GM12878 (cell line): ENCODE data around the gene MDGA2. TPM values are rescaled to one million over a fixed set of nuclear protein-coding genes. Genes with fewer than 3 reads are reported as not detected.

ENCODE experiments used
- ATAC-seq: fragments of 200-7000 bp; cut with Tn5 transposase; 3 replicates; pipeline ENCODE4 v1.9.1; 2020; ENCODE audit warnings: mild to moderate bottlenecking, moderate library complexity
- BruUV-seq: library from RNA; stranded (reverse); fragments of 400-500 nt; replicated peaks from 2 replicates; lab custom pipeline; 2021; lab: Mats Ljungman, UMichigan
- CTCF ChIA-PET: fragments of 300-600 bp; sonication (Branson Sonifier 250); formaldehyde crosslinking; extraction: SDS; loops from one replicate; lab custom pipeline; 2021; ENCODE audit warnings: inconsistent platforms; lab: Yijun Ruan, JAX
- POLR2A ChIA-PET: fragments of 350-600 bp; formaldehyde crosslinking; extraction: SDS; loops from one replicate; lab custom pipeline; 2021; ENCODE audit warnings: inconsistent platforms; lab: Charles Lee
- RAD21 ChIA-PET: fragments of 300-600 bp; sonication (Branson Sonifier 250); formaldehyde crosslinking; loops from one replicate; lab custom pipeline; 2023; ENCODE audit warnings: antibody characterized with exemption; ENCODE audit not compliant: unreplicated experiment; lab: Charles Lee
- SMC1A ChIA-PET: fragments of 300-600 bp; sonication (Branson Sonifier 250); formaldehyde crosslinking; loops from one replicate; lab custom pipeline; 2023; ENCODE audit not compliant: unreplicated experiment, uncharacterized antibody; lab: Charles Lee
- DNase-seq: peaks from one replicate; pipeline ENCODE4 v3.0.0-alpha.2; 2011; ENCODE audit warnings: low read depth, low spot score
- FAIRE-seq: peaks from 3 replicates; lab custom pipeline; 2011; peaks lifted over from hg19 to GRCh38; lab: Jason Lieb, UNC
- H2AFZ ChIP-seq: 2 replicates; pipeline ENCODE4 v1.6.0; 2011; ENCODE audit warnings: low read depth, low read length, control low read depth; ENCODE audit not compliant: control insufficient read depth
- H3K27ac ChIP-seq: 2 replicates; pipeline ENCODE4 v1.5.1; 2011; ENCODE audit warnings: control low read depth; ENCODE audit not compliant: control insufficient read depth, insufficient read depth
- H3K27me3 ChIP-seq, 2 experiments: replicated peaks in 1 of 2; 2 replicates each; pipeline versions ENCODE4 v1.6.0 to v1.6.1; 2011; ENCODE audit warnings: low read length in 1 of 2; ENCODE audit not compliant: control insufficient read depth in 2 of 2, insufficient read depth in 2 of 2
- H3K36me3 ChIP-seq, 2 experiments: 2 replicates each; pipeline ENCODE4 v1.5.1; 2011; ENCODE audit warnings: low read length in 1 of 2; ENCODE audit not compliant: control insufficient read depth in 2 of 2, insufficient read depth in 2 of 2
- H3K4me1 ChIP-seq: 2 replicates; pipeline ENCODE4 v1.6.1; 2011; ENCODE audit warnings: mild to moderate bottlenecking, low read length, moderate library complexity, mixed read lengths; ENCODE audit not compliant: control insufficient read depth, insufficient read depth
- H3K4me2 ChIP-seq: 2 replicates; pipeline ENCODE4 v1.6.0; 2011; ENCODE audit warnings: control low read depth; ENCODE audit not compliant: control insufficient read depth, insufficient read depth
- H3K4me3 ChIP-seq: fragments of 200-600 bp; sonication (generic); 2 replicates; pipeline ENCODE4 v1.5.1; 2016
- H3K79me2 ChIP-seq: 2 replicates; pipeline ENCODE4 v1.6.0; 2011; ENCODE audit warnings: low read length; ENCODE audit not compliant: control insufficient read depth, insufficient read depth
- H3K9ac ChIP-seq: 2 replicates; pipeline ENCODE4 v1.8.0; 2011; ENCODE audit warnings: low read length, control low read depth, mixed read lengths; ENCODE audit not compliant: control insufficient read depth, insufficient read depth
- H3K9me3 ChIP-seq: replicated peaks from 3 replicates; pipeline ENCODE4 v1.5.1; 2011; ENCODE audit warnings: mild to moderate bottlenecking, low read length; ENCODE audit not compliant: control insufficient read depth, insufficient read depth
- H4K20me1 ChIP-seq: 2 replicates; pipeline ENCODE4 v1.6.0; 2011; ENCODE audit not compliant: control insufficient read depth, insufficient read depth
- CHD2 ChIP-seq: IDR thresholded peaks from 2 replicates; pipeline ENCODE4 v1.6.1; 2011; ENCODE audit warnings: low read depth, low read length, improper control_type of control experiment, borderline replicate concordance
- CHD4 ChIP-seq: fragments of 200-600 bp; sonication (generic); IDR thresholded peaks from 2 replicates; pipeline ENCODE4 v1.6.1; 2016; ENCODE audit warnings: mild to moderate bottlenecking
- EP300 ChIP-seq, 2 experiments: fragments of 150-350 bp in 1 of 2; IDR thresholded peaks; 2 replicates each; pipeline ENCODE4 v1.6.1; 2011 to 2012; ENCODE audit warnings: low read depth in 2 of 2, low read length in 2 of 2, borderline replicate concordance in 1 of 2, improper control_type of control experiment in 1 of 2, inconsistent platforms in 1 of 2; ENCODE audit not compliant: control insufficient read depth in 1 of 2
- FOXK2 ChIP-seq: fragments of 450-650 bp; IDR thresholded peaks from 2 replicates; pipeline ENCODE4 v1.6.1; 2017; ENCODE audit warnings: mild to moderate bottlenecking, moderate library complexity
- HDAC6 ChIP-seq: fragments of 200-600 bp; sonication (generic); IDR thresholded peaks from one replicate; pipeline ENCODE4 v1.8.0; 2017; ENCODE audit warnings: antibody characterized with exemption; ENCODE audit not compliant: unreplicated experiment
- MAX ChIP-seq: IDR thresholded peaks from 2 replicates; pipeline ENCODE4 v1.6.1; 2012; ENCODE audit warnings: low read depth, low read length, improper control_type of control experiment
- MYC ChIP-seq: IDR thresholded peaks from 2 replicates; pipeline ENCODE4 v1.6.1; 2011; ENCODE audit warnings: mild to moderate bottlenecking, low read length, moderate library complexity, inconsistent platforms; ENCODE audit not compliant: insufficient read depth, insufficient replicate concordance, insufficient read length, severe bottlenecking
- NFIC ChIP-seq: IDR thresholded peaks from 2 replicates; pipeline ENCODE4 v1.6.1; 2012; ENCODE audit warnings: low read depth, mild to moderate bottlenecking, inconsistent platforms, low read length, moderate library complexity
- RB1 ChIP-seq: fragments of 450-650 bp; formaldehyde crosslinking; IDR thresholded peaks from 2 replicates; pipeline ENCODE4 v1.6.1; 2017; ENCODE audit warnings: mild to moderate bottlenecking, borderline replicate concordance
- RCOR1 ChIP-seq: conservative IDR thresholded peaks from 2 replicates; pipeline ENCODE4 v1.6.1; 2012; ENCODE audit warnings: low read depth, low read length, improper control_type of control experiment
- RFX5 ChIP-seq: IDR thresholded peaks from 2 replicates; pipeline ENCODE4 v1.6.1; 2011; ENCODE audit warnings: low read depth, low read length, improper control_type of control experiment
- SUZ12 ChIP-seq: fragments of 200-600 bp; sonication (generic); IDR thresholded peaks from one replicate; pipeline ENCODE4 v1.6.1; 2018; ENCODE audit warnings: antibody characterized with exemption, mild to moderate bottlenecking; ENCODE audit not compliant: unreplicated experiment
- WGBS: methylation state at CpG from one replicate; pipeline ENCODE4 v1.1.6; 2016; ENCODE audit warnings: low lambda C conversion rate; ENCODE audit not compliant: insufficient replicate concordance, insufficient coverage; ENCODE audit errors: missing lambda C conversion rate; 5-methylcytosine and 5-hydroxymethylcytosine counted together
- in situ Hi-C: fragments of 300-500 bp; cut with MboI; formaldehyde crosslinking; loops from 9 replicates; pipeline ENCODE4 v1.14.3; 2018; ENCODE audit warnings: mixed read lengths
- intact Hi-C: fragments of 100-400 bp; cut with micrococcal nuclease; formaldehyde crosslinking; loops from one replicate; pipeline ENCODE4 v1.14.2; 2022; ENCODE audit not compliant: unreplicated experiment
- polyA plus RNA-seq, 11 experiments: library from polyadenylated mRNA; depleted of rRNA in 4 of 11; unstranded in 6 of 11; stranded (reverse) in 5 of 11; fragments of >200 nt; fragmentation: Nextera tagmentation in 4 of 11; fragmentation: Illumina TruSeq in 1 of 11; extraction: Ambion mirVana in 4 of 11; extraction: Trizol in 1 of 11; gene quantifications; 1 replicate in 1 of 11; 2 replicates in 10 of 11; pipeline versions ENCODE4 v1.2.1 to v1.2.3, GENCODE V29; 2011 to 2016; ENCODE audit warnings: inconsistent platforms in 2 of 11, missing spikeins in 2 of 11, low read depth in 1 of 11
- total RNA-seq, 4 experiments: library from RNA; depleted of rRNA in 3 of 4; stranded (reverse); fragments of >200 nt in 3 of 4; fragmentation: Illumina TruSeq in 1 of 4; extraction: Trizol in 1 of 4; gene quantifications; 2 replicates each; pipeline versions ENCODE4 v1.2.1 to v1.2.3, GENCODE V29; 2013 to 2021
- TF ChIP-seq, protein P1 (sequence below): IDR thresholded peaks from 2 replicates; pipeline ENCODE4 v1.6.1; 2011; ENCODE audit warnings: low read depth, mild to moderate bottlenecking, low read length, moderate library complexity, borderline replicate concordance; ENCODE audit errors: extremely low read depth

The MDGA2 gene
- total and polyA plus RNA-seq, 10 of the 15 experiments (the other 5 are each of a cell fraction or from before 2014, with no cell fraction given), result not detected

GRCh38 chr14:47322751-47323150 lies 352.7 kb downstream of the MDGA2 start:
- Histone ChIP-seq H3K27me3 (no peaks in the 10 kb centered on the region), H3K9me3 (no peaks in the 10 kb centered on the region), H3K4me2 (no peak overlapping the region), H4K20me1 (no peaks in the 10 kb centered on the region)
- FAIRE-seq, result no peak
- CTCF ChIA-PET, result interaction anchor here (0.8 kb wide), 1 partner anchor 41 kb away, joined by 3 read pairs; no protein-coding TSS in a partner anchor
- 34% methylated on average over 2 of the region's 2 CpGs for WGBS
- TF ChIP-seq CHD4 (no peak), RCOR1 (no peak), CHD2 (no peak), SUZ12 (no peak), MYC (no peak), FOXK2 (no peak), HDAC6 (no peak), RFX5 (no peak), RB1 (no peak), EP300 (IDR thresholded peaks at IDR 0.05; ENCODE audit: borderline replicate concordance in 1 of 2, control insufficient read depth in 1 of 2, low read depth in 2 of 2, low read length in 2 of 2) (no peak), NFIC (no peak), MAX (no peak)
- TF ChIP-seq, protein P1, sequence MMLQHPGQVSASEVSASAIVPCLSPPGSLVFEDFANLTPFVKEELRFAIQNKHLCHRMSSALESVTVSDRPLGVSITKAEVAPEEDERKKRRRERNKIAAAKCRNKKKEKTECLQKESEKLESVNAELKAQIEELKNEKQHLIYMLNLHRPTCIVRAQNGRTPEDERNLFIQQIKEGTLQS, result no peak
- TF ChIP-seq, all 136 proteins: peak for 0
- H2AFZ ChIP-seq, result no peak overlapping the region
- intact Hi-C loops, result no loop called here
- ATAC-seq, result no peak
- no peak for DNase-seq
- in situ Hi-C loops, result no loop called here
- H3K4me1 ChIP-seq, result no peaks in the 10 kb centered on the region
- H3K4me3 ChIP-seq, result no peak overlapping the region
- POLR2A ChIA-PET, result no interaction called here
- no peaks in the 10 kb centered on the region for H3K79me2 ChIP-seq
- no TSS peak for BruUV-seq
- H3K36me3 ChIP-seq, result no peaks in the 10 kb centered on the region
- no peak overlapping the region for H3K27ac ChIP-seq
- H3K9ac ChIP-seq, result no peak overlapping the region
- RAD21 ChIA-PET, result no interaction called here
- SMC1A ChIA-PET, result no interaction called here
